PC-3 (cell line): ENCODE data around the gene SLC6A9. TPM values are rescaled to one million over a fixed set of nuclear protein-coding genes. Genes with fewer than 3 reads are reported as not detected.

Source experiments
- ATAC-seq: fragments of 200-7000 bp; cut with Tn5 transposase; 2 replicates; pipeline ENCODE4 v1.9.1; 2020; ENCODE audit warnings: mild to moderate bottlenecking, moderate library complexity
- BruUV-seq: library from RNA; stranded (reverse); fragments of 400-500 nt; replicated peaks from 2 replicates; lab custom pipeline; 2021; lab: Mats Ljungman, UMichigan
- CTCF ChIA-PET: fragments of 300-600 bp; sonication (Branson Sonifier 250); formaldehyde crosslinking; loops from one replicate; lab custom pipeline; 2022; ENCODE audit warnings: antibody characterized with exemption; lab: Charles Lee
- POLR2A ChIA-PET: fragments of 300-600 bp; sonication (Branson Sonifier 250); formaldehyde crosslinking; loops from one replicate; lab custom pipeline; 2022; ENCODE audit warnings: antibody characterized with exemption; ENCODE audit not compliant: unreplicated experiment; lab: Charles Lee
- DNase-seq: peaks from one replicate; pipeline ENCODE4 v3.0.0-alpha.2; 2015
- H2AFZ ChIP-seq: fragments of 300-600 bp; sonication (generic); 2 replicates; pipeline ENCODE4 v1.6.0; 2016; ENCODE audit warnings: antibody characterized with exemption, low read length
- H3F3A ChIP-seq: fragments of 300-600 bp; sonication (generic); one replicate; pipeline ENCODE4 v1.6.0; 2017; ENCODE audit warnings: antibody characterized with exemption, low read length, control low read depth, mild to moderate bottlenecking; ENCODE audit not compliant: unreplicated experiment
- H3K27ac ChIP-seq: fragments of 300-600 bp; sonication (generic); 2 replicates; pipeline ENCODE4 v1.5.1; 2016; ENCODE audit warnings: mild to moderate bottlenecking, low read length
- H3K27me3 ChIP-seq: fragments of 300-600 bp; sonication (generic); 2 replicates; pipeline ENCODE4 v1.6.1; 2016; ENCODE audit warnings: low read length, mixed read lengths
- H3K36me3 ChIP-seq: fragments of 300-600 bp; sonication (generic); 2 replicates; pipeline ENCODE4 v1.6.1; 2016; ENCODE audit warnings: low read depth, mixed run types, low read length, mixed read lengths
- H3K4me1 ChIP-seq: fragments of 300-600 bp; sonication (generic); 2 replicates; pipeline ENCODE4 v1.5.1; 2016; ENCODE audit warnings: low read length; ENCODE audit not compliant: insufficient read depth
- H3K4me2 ChIP-seq: fragments of 300-600 bp; sonication (generic); 2 replicates; pipeline ENCODE4 v1.6.0; 2016; ENCODE audit warnings: low read length
- H3K4me3 ChIP-seq: fragments of 300-600 bp; sonication (generic); 2 replicates; pipeline ENCODE4 v1.5.1; 2016; ENCODE audit warnings: mild to moderate bottlenecking, low read length, mixed read lengths
- H3K79me2 ChIP-seq: fragments of 300-600 bp; sonication (generic); 2 replicates; pipeline ENCODE4 v1.6.1; 2017; ENCODE audit warnings: low read length, mixed read lengths
- H3K9ac ChIP-seq: fragments of 300-600 bp; sonication (generic); 2 replicates; pipeline ENCODE4 v1.6.0; 2016; ENCODE audit warnings: mild to moderate bottlenecking, low read length
- H3K9me2 ChIP-seq: fragments of 300-600 bp; sonication (generic); replicated peaks from 2 replicates; pipeline ENCODE4 v1.6.1; 2016; ENCODE audit warnings: mixed run types, low read length, mixed read lengths
- H3K9me3 ChIP-seq: fragments of 300-600 bp; sonication (generic); 2 replicates; pipeline ENCODE4 v1.6.1; 2016; ENCODE audit warnings: low read length, mixed read lengths
- H4K20me1 ChIP-seq: fragments of 300-600 bp; sonication (generic); 2 replicates; pipeline ENCODE4 v1.6.1; 2016; ENCODE audit warnings: low read length, mixed read lengths
- CTCF ChIP-seq: fragments of 300-600 bp; sonication (generic); conservative IDR thresholded peaks from 2 replicates; pipeline ENCODE4 v1.5.1; 2017; ENCODE audit warnings: antibody characterized with exemption, low read depth, mild to moderate bottlenecking, low read length
- EZH2 ChIP-seq: fragments of 300-600 bp; sonication (generic); IDR thresholded peaks from one replicate; pipeline ENCODE4 v1.6.1; 2017; ENCODE audit warnings: antibody characterized with exemption, mild to moderate bottlenecking, low read length; ENCODE audit not compliant: unreplicated experiment
- EZH2phosphoT487 ChIP-seq: fragments of 300-600 bp; sonication (generic); IDR thresholded peaks from 2 replicates; pipeline ENCODE4 v1.6.1; 2018; ENCODE audit warnings: mild to moderate bottlenecking, antibody characterized with exemption, low read length, borderline replicate concordance
- intact Hi-C: fragments of 100-400 bp; cut with micrococcal nuclease; formaldehyde crosslinking; loops from 2 replicates; pipeline ENCODE4 v1.9.0; 2023
- total RNA-seq: library from RNA; depleted of rRNA; stranded (reverse); fragments of >200 nt; gene quantifications from 2 replicates; pipeline ENCODE4 v1.2.3, GENCODE V29; 2014

Gene SLC6A9
- total RNA-seq, 1 experiment from 2014 or later, result 11.2 TPM

DNA sequence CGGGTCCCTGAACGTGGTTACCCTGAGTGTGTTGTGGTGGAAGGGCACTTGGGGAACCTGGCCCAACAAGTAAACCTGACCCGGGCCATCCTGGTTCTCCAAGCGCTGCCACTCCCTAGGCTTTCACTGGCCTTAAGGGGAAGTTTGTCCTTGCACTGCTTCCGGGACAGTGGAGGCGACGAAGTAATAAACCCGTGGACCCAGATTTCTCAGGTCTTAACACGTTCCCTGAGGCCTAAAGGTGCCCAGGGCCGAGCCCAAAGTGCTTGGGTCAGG, 40.1 kb downstream of the SLC6A9 start:
- no peaks in the 10 kb centered on the region for H3K36me3 ChIP-seq
- ChIA-PET CTCF (no interaction called here), POLR2A (no interaction called here)
- H2AFZ ChIP-seq, result peak overlapping the region; percentile 84
- H3K9me3 ChIP-seq, result no peaks in the 10 kb centered on the region
- peak overlapping the region; percentile 57 for H3K9ac ChIP-seq
- H3K79me2 ChIP-seq, result no peaks in the 10 kb centered on the region
- BruUV-seq, result no TSS peak
- intact Hi-C loops, result loop anchor here (5.0 kb wide), 1 partner anchor 46 kb away; no protein-coding TSS in a partner anchor
- TF ChIP-seq CTCF, result no peak
- TF ChIP-seq EZH2, result no peak
- no peak for TF ChIP-seq EZH2phosphoT487
- no peaks in the 10 kb centered on the region for H3K27me3 ChIP-seq
- ATAC-seq (peak; percentile 30), DNase-seq (no peak)
- H3F3A ChIP-seq, result no peaks in the 10 kb centered on the region
- H3K4me1 ChIP-seq, result peaks cover 19% of the 10 kb centered on the region
- peak overlapping the region; percentile 66 for H3K27ac ChIP-seq
- peak overlapping the region; percentile 72 for H3K4me3 ChIP-seq
- H3K4me2 ChIP-seq, result peak overlapping the region; percentile 86
- H3K9me2 ChIP-seq, result no peaks in the 10 kb centered on the region
- no peaks in the 10 kb centered on the region for H4K20me1 ChIP-seq

DNA sequence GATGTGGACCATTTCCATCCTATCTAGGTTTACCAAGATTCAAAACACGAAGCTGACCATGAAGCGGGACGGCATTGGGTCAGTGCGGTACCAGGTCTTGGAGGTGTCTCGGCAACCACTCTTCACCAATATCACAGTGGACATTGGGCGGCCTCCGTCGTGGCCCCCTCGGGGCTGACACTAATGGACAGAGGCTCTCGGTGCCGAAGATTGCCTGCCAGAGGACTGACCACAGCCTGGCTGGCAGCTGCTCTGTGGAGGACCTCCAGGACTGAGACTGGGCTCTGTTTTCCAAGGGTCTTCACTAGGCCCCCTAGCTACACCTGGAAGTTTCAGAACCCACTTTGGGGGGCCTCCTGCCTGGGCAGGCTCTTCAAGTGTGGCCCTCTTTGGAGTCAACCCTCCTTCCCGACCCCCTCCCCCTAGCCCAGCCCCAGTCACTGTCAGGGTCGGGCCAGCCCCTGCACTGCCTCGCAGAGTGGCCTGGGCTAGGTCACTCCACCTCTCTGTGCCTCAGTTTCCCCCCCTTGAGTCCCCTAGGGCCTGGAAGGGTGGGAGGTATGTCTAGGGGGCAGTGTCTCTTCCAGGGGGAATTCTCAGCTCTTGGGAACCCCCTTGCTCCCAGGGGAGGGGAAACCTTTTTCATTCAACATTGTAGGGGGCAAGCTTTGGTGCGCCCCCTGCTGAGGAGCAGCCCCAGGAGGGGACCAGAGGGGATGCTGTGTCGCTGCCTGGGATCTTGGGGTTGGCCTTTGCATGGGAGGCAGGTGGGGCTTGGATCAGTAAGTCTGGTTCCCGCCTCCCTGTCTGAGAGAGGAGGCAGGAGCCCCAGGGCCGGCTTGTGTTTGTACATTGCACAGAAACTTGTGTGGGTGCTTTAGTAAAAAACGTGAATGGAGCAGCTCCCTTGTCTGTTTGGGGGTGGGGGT, 40.7 kb downstream of the SLC6A9 start:
- BruUV-seq, result TSS peak; percentile 48

More for the DNA sequence above, 40.7 kb downstream of the SLC6A9 start:
- DNase-seq, result no peak
- TF ChIP-seq EZH2, result no peak
- no peak for TF ChIP-seq EZH2phosphoT487
- peak; percentile 45; the same call in 1 of the 2 replicates for TF ChIP-seq CTCF
- ATAC-seq, result peak; percentile 2
- H3K79me2 ChIP-seq, result no peaks in the 10 kb centered on the region
- ChIA-PET CTCF (no interaction called here), POLR2A (no interaction called here)
- no peaks in the 10 kb centered on the region; the same call in 1 of the 2 replicates for H3K36me3 ChIP-seq
- no peaks in the 10 kb centered on the region for H3K9me2 ChIP-seq
- H2AFZ ChIP-seq, result peak overlapping the region; percentile 84
- peak overlapping the region; percentile 86 for H3K4me2 ChIP-seq
- H3K9ac ChIP-seq, result peak overlapping the region; percentile 57
- H3K27ac ChIP-seq, result peak overlapping the region; percentile 66
- no peaks in the 10 kb centered on the region for H3K9me3 ChIP-seq
- peaks cover 19% of the 10 kb centered on the region for H3K4me1 ChIP-seq
- intact Hi-C loops, result loop anchor here (5.0 kb wide), 1 partner anchor 47 kb away; no protein-coding TSS in a partner anchor
- H3F3A ChIP-seq, result no peaks in the 10 kb centered on the region
- no peaks in the 10 kb centered on the region for H4K20me1 ChIP-seq
- H3K4me3 ChIP-seq, result peak overlapping the region; percentile 72
- H3K27me3 ChIP-seq, result no peaks in the 10 kb centered on the region
